Endothelial cell of umbilical vein (primary cell): ENCODE measurements around the gene C4orf17. TPM values are rescaled to one million over a fixed set of nuclear protein-coding genes. Genes with fewer than 3 reads are reported as not detected.

Experiments
- BruUV-seq: library from RNA; stranded (reverse); fragments of 400-500 nt; replicated peaks from 2 replicates; lab custom pipeline; 2021; lab: Mats Ljungman, UMichigan
- CTCF ChIA-PET: fragments of 300-600, 350-600 bp; sonication (Branson Sonifier 250); formaldehyde crosslinking; loops from one replicate; lab custom pipeline; 2021; ENCODE audit warnings: antibody characterized with exemption, inconsistent platforms; lab: Charles Lee
- POLR2A ChIA-PET: fragments of 300-600, 350-600 bp; sonication (Branson Sonifier 250); formaldehyde crosslinking; loops from one replicate; lab custom pipeline; 2021; ENCODE audit warnings: antibody characterized with exemption, inconsistent platforms; lab: Charles Lee
- DNase-seq: peaks from one replicate; pipeline ENCODE4 v3.0.0-alpha.2; 2011; ENCODE audit warnings: low read depth, low spot score
- FAIRE-seq: peaks from 2 replicates; lab custom pipeline; 2011; peaks lifted over from hg19 to GRCh38; lab: Jason Lieb, UNC
- H2AFZ ChIP-seq: 2 replicates; pipeline ENCODE4 v1.6.0; 2012; ENCODE audit warnings: low read depth, low read length, control low read depth, inconsistent platforms
- H3K27ac ChIP-seq: 2 replicates; pipeline ENCODE4 v1.5.1; 2011; ENCODE audit warnings: low read depth, mild to moderate bottlenecking, control low read depth, low read length, moderate library complexity; ENCODE audit not compliant: insufficient read depth
- H3K27me3 ChIP-seq, 2 experiments: 2 replicates each; pipeline versions ENCODE4 v1.6.0 to v1.6.1; 2011; ENCODE audit warnings: low read length in 2 of 2, mixed read lengths in 1 of 2; ENCODE audit not compliant: control insufficient read depth in 2 of 2, insufficient read depth in 2 of 2
- H3K36me3 ChIP-seq, 2 experiments: 2 replicates in 1 of 2; 3 replicates in 1 of 2; pipeline ENCODE4 v1.5.1; 2011; ENCODE audit warnings: low read length in 2 of 2, mild to moderate bottlenecking in 1 of 2, moderate library complexity in 1 of 2; ENCODE audit not compliant: control insufficient read depth in 2 of 2, insufficient read depth in 2 of 2; ENCODE audit errors: extremely low read depth in 1 of 2
- H3K4me1 ChIP-seq: 3 replicates; pipeline ENCODE4 v1.5.1; 2011; ENCODE audit warnings: mild to moderate bottlenecking, low read length; ENCODE audit not compliant: control insufficient read depth, insufficient read depth; ENCODE audit errors: extremely low read depth
- H3K4me2 ChIP-seq: 2 replicates; pipeline ENCODE4 v1.6.1; 2011; ENCODE audit warnings: low read length, control low read depth, mixed read lengths; ENCODE audit not compliant: insufficient read depth
- H3K4me3 ChIP-seq, 3 experiments: fragments of 200-600 bp in 1 of 3; sonication (generic), shearing (Covaris generic) in 1 of 3; replicated peaks in 1 of 3; 2 replicates each; pipeline ENCODE4 v1.5.1; 2011 to 2016; ENCODE audit warnings: control low read depth in 3 of 3, low read length in 3 of 3, mild to moderate bottlenecking in 2 of 3, inconsistent platforms in 1 of 3, low read depth in 1 of 3, moderate library complexity in 1 of 3; ENCODE audit not compliant: insufficient read depth in 1 of 3
- H3K79me2 ChIP-seq: 2 replicates; pipeline ENCODE4 v1.6.0; 2012; ENCODE audit warnings: low read length, inconsistent platforms; ENCODE audit not compliant: control insufficient read depth, insufficient read depth
- H3K9ac ChIP-seq: replicated peaks from 2 replicates; pipeline ENCODE3; 2011; ENCODE audit warnings: low read length, control low read depth; ENCODE audit not compliant: insufficient read depth; ENCODE audit errors: extremely low read depth
- H3K9me1 ChIP-seq: replicated peaks from 3 replicates; pipeline ENCODE4 v1.6.0; 2011; ENCODE audit warnings: mild to moderate bottlenecking, low read length; ENCODE audit not compliant: control insufficient read depth, insufficient read depth; ENCODE audit errors: extremely low read depth
- H3K9me3 ChIP-seq: replicated peaks from 2 replicates; pipeline ENCODE4 v1.5.1; 2012; ENCODE audit warnings: low read length, inconsistent platforms; ENCODE audit not compliant: control insufficient read depth, insufficient read depth
- H4K20me1 ChIP-seq: replicated peaks from 2 replicates; pipeline ENCODE3; 2011; ENCODE audit warnings: mild to moderate bottlenecking, low read length; ENCODE audit not compliant: control insufficient read depth, insufficient read depth; ENCODE audit errors: extremely low read depth
- CTCF ChIP-seq, 2 donors: IDR thresholded peaks; 1 replicate in 1 of 2; 2 replicates in 1 of 2; pipeline ENCODE4 v1.5.1; 2011; ENCODE audit warnings: low read length in 2 of 2, mild to moderate bottlenecking in 2 of 2, moderate library complexity in 2 of 2, control low read depth in 1 of 2, inconsistent platforms in 1 of 2, low read depth in 1 of 2; ENCODE audit not compliant: insufficient read depth in 1 of 2; ENCODE audit errors: extremely low read depth in 1 of 2
- EZH2 ChIP-seq: IDR thresholded peaks from 2 replicates; pipeline ENCODE4 v1.6.1; 2012; ENCODE audit warnings: borderline replicate concordance, low read depth, mild to moderate bottlenecking, moderate library complexity, low read length, inconsistent platforms; ENCODE audit not compliant: severe bottlenecking
- FOS ChIP-seq: IDR thresholded peaks from 2 replicates; pipeline ENCODE4 v1.6.1; 2011; ENCODE audit warnings: mild to moderate bottlenecking, low read length, moderate library complexity, borderline replicate concordance; ENCODE audit not compliant: insufficient read depth
- GATA2 ChIP-seq: IDR thresholded peaks from 2 replicates; pipeline ENCODE4 v1.7.0; 2011; ENCODE audit warnings: low read depth, mild to moderate bottlenecking, moderate library complexity, mixed read lengths, low read length; ENCODE audit not compliant: insufficient read length, insufficient read depth
- JUN ChIP-seq: IDR thresholded peaks from 2 replicates; pipeline ENCODE4 v1.6.1; 2011; ENCODE audit warnings: borderline replicate concordance, low read depth; ENCODE audit not compliant: insufficient read length, insufficient read depth
- MAX ChIP-seq: IDR thresholded peaks from 2 replicates; pipeline ENCODE4 v1.6.1; 2011; ENCODE audit not compliant: insufficient read depth, insufficient read length
- MYC ChIP-seq: IDR thresholded peaks from one replicate; pipeline ENCODE4 v1.6.1; 2011; ENCODE audit warnings: mild to moderate bottlenecking, low read depth, low read length
- POLR2A ChIP-seq: IDR thresholded peaks from 2 replicates; pipeline ENCODE4 v1.6.1; 2012; ENCODE audit warnings: low read depth, mild to moderate bottlenecking, control low read depth, low read length
- POLR2AphosphoS5 ChIP-seq: IDR thresholded peaks from 2 replicates; pipeline ENCODE4 v1.6.1; 2012; ENCODE audit warnings: low read depth, mild to moderate bottlenecking, control low read depth, low read length, moderate library complexity; ENCODE audit not compliant: insufficient read depth
- dilution Hi-C: fragments of 300-500 bp; cut with MboI; formaldehyde crosslinking; loops from one replicate; pipeline ENCODE4 v1.15.0; 2019; ENCODE audit warnings: low sequenced_read_pairs; ENCODE audit not compliant: extremely low pct_ligation_motif_present
- intact Hi-C: fragments of 100-400 bp; cut with micrococcal nuclease; formaldehyde crosslinking; loops from one replicate; pipeline ENCODE4 v1.10.0; 2022
- polyA plus RNA-seq, 4 experiments: library from polyadenylated mRNA; depleted of rRNA in 3 of 4; stranded (reverse) in 3 of 4; unstranded in 1 of 4; fragments of >200 nt; gene quantifications; 2 replicates each; pipeline versions ENCODE4 v1.2.1 to v1.2.3, GENCODE V29; 2011 to 2012; ENCODE audit warnings: missing spikeins in 1 of 4
- total RNA-seq: library from RNA; stranded (reverse); gene quantifications from 2 replicates; pipeline ENCODE4 v1.2.3, GENCODE V29; 2021

The C4orf17 gene
- total and polyA plus RNA-seq, 2 donors (not counting 3 experiments of a cell fraction or from before 2014, with no cell fraction given), result not detected

GRCh38 chr4:99587803-99588202 is 77.0 kb downstream of the C4orf17 start:
- H3K27ac ChIP-seq, result no peak overlapping the region
- CTCF ChIA-PET, result interaction anchor here (0.9 kb wide), 1 partner anchor 10 kb away, joined by 3 read pairs; no protein-coding TSS in a partner anchor

More at GRCh38 chr4:99587803-99588202, 77.0 kb downstream of the C4orf17 start:
- no peaks in the 10 kb centered on the region for H3K79me2 ChIP-seq
- DNase-seq (no peak), FAIRE-seq (no peak)
- intact Hi-C loops (no loop called here), dilution Hi-C loops (no loop called here)
- no peaks in the 10 kb centered on the region for H3K9me1 ChIP-seq
- POLR2A ChIA-PET, result no interaction called here
- H3K27me3 ChIP-seq, result peaks cover 0 to 8% of the 10 kb centered on the region in 2 experiments
- H3K4me1 ChIP-seq, result no peaks in the 10 kb centered on the region
- no peak overlapping the region for H2AFZ ChIP-seq
- H3K9ac ChIP-seq, result no peak overlapping the region
- no peak overlapping the region for H3K4me3 ChIP-seq
- no peak for TF ChIP-seq CTCF (IDR thresholded peaks at IDR 0.05; ENCODE audit: extremely low read depth in 1 of 2, insufficient read depth in 1 of 2, low read depth in 1 of 2, low read length in 2 of 2)
- TF ChIP-seq POLR2A, result no peak
- no peak for TF ChIP-seq MYC
- TF ChIP-seq MAX, result no peak
- TF ChIP-seq POLR2AphosphoS5, result no peak
- TF ChIP-seq FOS, result no peak
- no peak for TF ChIP-seq EZH2
- TF ChIP-seq JUN, result no peak
- no peak for TF ChIP-seq GATA2
- BruUV-seq, result no TSS peak
- no peak overlapping the region for H3K4me2 ChIP-seq
- H3K9me3 ChIP-seq, result no peaks in the 10 kb centered on the region
- no peaks in the 10 kb centered on the region for H4K20me1 ChIP-seq
- no peaks in the 10 kb centered on the region for H3K36me3 ChIP-seq
